SK-N-SH (cell line): ENCODE data around the gene KCND3. TPM values are rescaled to one million over a fixed set of nuclear protein-coding genes. Genes with fewer than 3 reads are reported as not detected.

Experiments used
- CTCF ChIA-PET: fragments of 300-600, 350-600 bp; formaldehyde crosslinking; extraction: SDS; loops from one replicate; lab custom pipeline; 2021; lab: Yijun Ruan, JAX
- POLR2A ChIA-PET: fragments of 350-600 bp; sonication (Branson Sonifier 250); formaldehyde crosslinking; extraction: SDS; loops from one replicate; lab custom pipeline; 2020; ENCODE audit warnings: antibody characterized with exemption, inconsistent platforms; lab: Yijun Ruan, JAX
- DNase-seq: peaks from one replicate; pipeline ENCODE4 v3.0.0; 2012
- H2AFZ ChIP-seq: fragments of 200-600 bp; sonication (generic); 2 replicates; pipeline ENCODE4 v1.8.1; 2016; ENCODE audit warnings: antibody characterized with exemption, mild to moderate bottlenecking, low read depth
- H3F3A ChIP-seq: fragments of 200-600 bp; sonication (generic); replicated peaks from 2 replicates; pipeline ENCODE3; 2016; ENCODE audit warnings: antibody characterized with exemption, mild to moderate bottlenecking; ENCODE audit not compliant: insufficient read depth
- H3K27ac ChIP-seq, 2 experiments: fragments of 200-500 bp in 1 of 2; fragments of 200-600 bp in 1 of 2; sonication (Bioruptor generic) in 1 of 2; sonication (generic), shearing (Covaris generic) in 1 of 2; 2 replicates each; pipeline versions ENCODE4 v1.5.1 to v1.6.1; 2014 to 2016; ENCODE audit warnings: low read depth in 2 of 2, inconsistent platforms in 1 of 2, low read length in 1 of 2, mild to moderate bottlenecking in 1 of 2, mixed read lengths in 1 of 2
- H3K27me3 ChIP-seq: fragments of 200-600 bp; sonication (generic), shearing (Covaris generic); 2 replicates; pipeline ENCODE4 v1.6.1; 2016; ENCODE audit warnings: mixed run types; ENCODE audit not compliant: insufficient read depth
- H3K36me3 ChIP-seq, 2 experiments: fragments of 200-500 bp in 1 of 2; fragments of 200-600 bp in 1 of 2; sonication (Bioruptor generic) in 1 of 2; sonication (generic) in 1 of 2; replicated peaks in 1 of 2; 2 replicates each; pipeline versions ENCODE3 to v1.5.1; 2014 to 2016; ENCODE audit warnings: low read length in 1 of 2, mild to moderate bottlenecking in 1 of 2; ENCODE audit not compliant: insufficient read depth in 2 of 2, control insufficient read depth in 1 of 2
- H3K4me1 ChIP-seq, 2 experiments: fragments of 200-500 bp in 1 of 2; fragments of 200-600 bp in 1 of 2; sonication (Bioruptor generic) in 1 of 2; sonication (generic), shearing (Covaris generic) in 1 of 2; 2 replicates each; pipeline versions ENCODE4 v1.5.1 to v1.6.1; 2014 to 2016; ENCODE audit warnings: low read depth in 1 of 2, low read length in 1 of 2, mixed run types in 1 of 2; ENCODE audit not compliant: insufficient read depth in 2 of 2, control insufficient read depth in 1 of 2
- H3K4me2 ChIP-seq: fragments of 200-600 bp; sonication (generic), shearing (Covaris generic); 2 replicates; pipeline ENCODE4 v1.6.1; 2017; ENCODE audit warnings: mixed run types
- H3K4me3 ChIP-seq, 2 experiments: fragments of 200-500 bp in 1 of 2; fragments of 200-600 bp in 1 of 2; sonication (Bioruptor generic) in 1 of 2; sonication (generic), shearing (Covaris generic) in 1 of 2; 2 replicates each; pipeline versions ENCODE4 v1.5.1 to v1.8.1; 2014 to 2016; ENCODE audit warnings: low read depth in 2 of 2, inconsistent platforms in 1 of 2, low read length in 1 of 2, mild to moderate bottlenecking in 1 of 2, mixed read lengths in 1 of 2, moderate library complexity in 1 of 2
- H3K79me2 ChIP-seq: fragments of 200-600 bp; sonication (generic); 2 replicates; pipeline ENCODE4 v1.8.1; 2017; ENCODE audit warnings: mild to moderate bottlenecking; ENCODE audit not compliant: insufficient read depth
- H3K9ac ChIP-seq: fragments of 200-600 bp; sonication (generic); 2 replicates; pipeline ENCODE4 v1.6.1; 2017; ENCODE audit warnings: mixed run types
- H3K9me2 ChIP-seq: fragments of 200-600 bp; sonication (generic); 2 replicates; pipeline ENCODE4 v1.6.1; 2017; ENCODE audit warnings: mixed run types
- H3K9me3 ChIP-seq: fragments of 200-600 bp; sonication (generic); 2 replicates; pipeline ENCODE4 v1.6.1; 2017; ENCODE audit warnings: mixed run types, mild to moderate bottlenecking, moderate library complexity
- H4K20me1 ChIP-seq: fragments of 200-600 bp; sonication (generic); 2 replicates; pipeline ENCODE4 v1.6.1; 2017; ENCODE audit warnings: mild to moderate bottlenecking, mixed run types; ENCODE audit not compliant: insufficient read depth
- ELF1 ChIP-seq: IDR thresholded peaks from 2 replicates; pipeline ENCODE4 v1.4.0; 2012
- EP300 ChIP-seq, 2 experiments: IDR thresholded peaks; 2 replicates each; pipeline versions ENCODE4 v1.4.0 to v1.6.1; 2012; ENCODE audit warnings: borderline replicate concordance in 1 of 2, low read depth in 1 of 2, low read length in 1 of 2
- EZH2phosphoT487 ChIP-seq: fragments of 200-600 bp; sonication (generic); IDR thresholded peaks from 2 replicates; pipeline ENCODE4 v1.6.1; 2017; ENCODE audit warnings: low read depth, mixed run types, mild to moderate bottlenecking, antibody characterized with exemption, moderate library complexity, borderline replicate concordance
- FOSL2 ChIP-seq: IDR thresholded peaks from 2 replicates; pipeline ENCODE4 v1.4.0; 2012; ENCODE audit warnings: low read depth, mild to moderate bottlenecking, moderate library complexity, borderline replicate concordance
- GATA2 ChIP-seq: sonication (generic); formaldehyde crosslinking; IDR thresholded peaks from 2 replicates; pipeline ENCODE4 v1.5.0; 2020; ENCODE audit warnings: mild to moderate bottlenecking, missing genetic modification reagents
- JUND ChIP-seq: IDR thresholded peaks from 2 replicates; pipeline ENCODE4 v1.4.0; 2012
- MAX ChIP-seq: IDR thresholded peaks from 2 replicates; pipeline ENCODE4 v1.4.0; 2012; ENCODE audit warnings: low read depth
- MXI1 ChIP-seq: IDR thresholded peaks from 2 replicates; pipeline ENCODE4 v1.6.1; 2012; ENCODE audit warnings: mild to moderate bottlenecking, low read depth, low read length, improper control_type of control experiment
- NFIC ChIP-seq: IDR thresholded peaks from 2 replicates; pipeline ENCODE4 v1.4.0; 2012; ENCODE audit warnings: borderline replicate concordance
- PBX3 ChIP-seq: IDR thresholded peaks from 2 replicates; pipeline ENCODE4; 2012
- RAD21 ChIP-seq: IDR thresholded peaks from 2 replicates; pipeline ENCODE4 v1.6.1; 2012; ENCODE audit warnings: mild to moderate bottlenecking, low read length
- RCOR1 ChIP-seq: fragments of 150-350 bp; IDR thresholded peaks from 2 replicates; pipeline ENCODE4 v1.6.1; 2017; ENCODE audit warnings: antibody characterized with exemption, low read length
- RFX5 ChIP-seq: IDR thresholded peaks from 2 replicates; pipeline ENCODE4 v1.6.1; 2012; ENCODE audit warnings: mild to moderate bottlenecking, improper control_type of control experiment, low read length
- RXRA ChIP-seq: IDR thresholded peaks from 2 replicates; pipeline ENCODE4 v1.4.0; 2012; ENCODE audit warnings: low read depth, mild to moderate bottlenecking, borderline replicate concordance
- TCF12 ChIP-seq: IDR thresholded peaks from 2 replicates; pipeline ENCODE4 v1.4.0; 2012
- TEAD4 ChIP-seq: IDR thresholded peaks from 2 replicates; pipeline ENCODE4 v1.4.0; 2012; ENCODE audit warnings: mild to moderate bottlenecking, borderline replicate concordance; ENCODE audit not compliant: insufficient read depth
- USF1 ChIP-seq: IDR thresholded peaks from 2 replicates; pipeline ENCODE4 v1.4.0; 2012; ENCODE audit warnings: low read depth, borderline replicate concordance
- ZBTB33 ChIP-seq: IDR thresholded peaks from 2 replicates; pipeline ENCODE4 v1.4.0; 2012; ENCODE audit warnings: low read depth, borderline replicate concordance
- WGBS: methylation state at CpG from one replicate; pipeline ENCODE4 v1.1.6; 2017; ENCODE audit warnings: low lambda C conversion rate; 5-methylcytosine and 5-hydroxymethylcytosine counted together
- polyA plus RNA-seq, 3 experiments: library from polyadenylated mRNA; depleted of rRNA; stranded (reverse); fragments of >200 nt; gene quantifications; 2 replicates each; pipeline ENCODE4 v1.2.3, GENCODE V29; 2012

Gene KCND3
- polyA plus RNA-seq, 1 of the 3 experiments (the other 2 are of a cell fraction), result not detected

GRCh38 chr1:111798580-111798979 is 190.9 kb downstream of the KCND3 start:
- TF ChIP-seq ZBTB33, result no peak
- no peak for TF ChIP-seq PBX3
- Histone ChIP-seq H3K36me3 (no peaks in the 10 kb centered on the region), H3K27me3 (no peaks in the 10 kb centered on the region; the same call in 1 of the 2 replicates), H3K4me3 (no peak overlapping the region), H3K9ac (no peak overlapping the region), H3K4me2 (no peak overlapping the region), H3K4me1 (no peaks in the 10 kb centered on the region), H2AFZ (no peak overlapping the region), H4K20me1 (no peaks in the 10 kb centered on the region), H3F3A (no peaks in the 10 kb centered on the region), H3K79me2 (no peaks in the 10 kb centered on the region), H3K9me3 (no peaks in the 10 kb centered on the region), H3K27ac (no peak overlapping the region), H3K9me2 (no peaks in the 10 kb centered on the region)
- no peak for DNase-seq
- CTCF ChIA-PET, result interaction anchor here (1.5 kb wide), 1 partner anchor 193 kb away, joined by 3 read pairs; no protein-coding TSS in a partner anchor
- POLR2A ChIA-PET, result no interaction called here
- WGBS, result 55% methylated on average over 2 of the region's 2 CpGs

- DNase-seq, result no peak
- ChIA-PET CTCF (interaction anchor here (0.7 to 1.1 kb wide), 2 partner anchors 12 to 150 kb away, joined by 3 read pairs; no protein-coding TSS in a partner anchor), POLR2A (no interaction called here)
- TF ChIP-seq EP300 (IDR thresholded peaks at IDR 0.05; ENCODE audit: borderline replicate concordance in 1 of 2, low read depth in 1 of 2, low read length in 1 of 2) (no peak), TCF12 (no peak), MAX (no peak), MXI1 (no peak), TEAD4 (no peak), FOSL2 (no peak), EZH2phosphoT487 (no peak), JUND (no peak), ZBTB33 (no peak), NFIC (no peak), RXRA (no peak), USF1 (no peak), GATA2 (no peak), RCOR1 (no peak), ELF1 (no peak), RFX5 (no peak), RAD21 (no peak)
- H3F3A ChIP-seq, result no peaks in the 10 kb centered on the region
- no peak overlapping the region for H2AFZ ChIP-seq
- H3K9me3 ChIP-seq, result no peaks in the 10 kb centered on the region
- no peak overlapping the region for H3K4me3 ChIP-seq
- H3K4me2 ChIP-seq, result no peak overlapping the region
- 0 out of 2 replicates have a peak, but pooled peaks cover 17% of the 10 kb centered on the region for H3K27me3 ChIP-seq
- H4K20me1 ChIP-seq, result no peaks in the 10 kb centered on the region
- H3K9me2 ChIP-seq, result no peaks in the 10 kb centered on the region
- no peaks in the 10 kb centered on the region for H3K4me1 ChIP-seq
- H3K27ac ChIP-seq, result no peak overlapping the region
- H3K36me3 ChIP-seq, result no peaks in the 10 kb centered on the region
- 30% methylated on average over 6 of the region's 6 CpGs for WGBS
- no peak overlapping the region for H3K9ac ChIP-seq
- no peaks in the 10 kb centered on the region for H3K79me2 ChIP-seq
These were observed 194.1 kb downstream of the KCND3 start for GRCh38 chr1:111795401-111795800.
